Uterus (tissue), 2 donors: Measurements from ENCODE around the gene CYP4F2.

Experiments used
- CTCF ChIP-seq, 4 experiments: fragments of 200-600 bp in 2 of 4; fragments of 450-650 bp in 2 of 4; sonication (generic) in 2 of 4; IDR thresholded peaks; one replicate each; pipeline ENCODE4 v1.5.1; 2016 to 2019; ENCODE audit warnings: antibody characterized with exemption in 4 of 4, mild to moderate bottlenecking in 2 of 4, moderate library complexity in 1 of 4
- POLR2A ChIP-seq, 2 donors: fragments of 450-650 bp; IDR thresholded peaks; one replicate each; pipeline ENCODE4 v1.6.1; 2016; ENCODE audit warnings: antibody characterized with exemption in 2 of 2, mild to moderate bottlenecking in 1 of 2, moderate library complexity in 1 of 2

DNA sequence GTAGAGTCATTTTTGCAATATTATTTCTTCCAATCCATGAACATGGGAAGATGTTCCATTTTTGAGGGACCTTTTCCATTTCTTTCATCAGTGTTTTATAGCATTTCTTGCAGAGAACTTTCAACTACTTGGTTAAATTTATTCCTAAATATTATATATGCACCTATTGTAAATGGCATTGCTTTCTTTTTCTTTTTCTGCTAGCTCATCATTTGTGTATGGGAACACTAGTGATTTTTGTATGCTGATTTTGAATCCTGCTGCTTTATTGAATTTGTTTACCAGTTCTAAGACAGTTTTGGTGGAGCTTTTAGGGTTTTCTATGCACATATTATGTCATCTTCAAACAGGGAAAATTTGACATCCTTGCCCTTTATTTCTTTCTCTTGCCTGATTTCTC, 7.2 kb upstream of the CYP4F2 start:
- TF ChIP-seq POLR2A (IDR thresholded peaks at IDR 0.05) = no peak
- no peak for TF ChIP-seq CTCF (IDR thresholded peaks at IDR 0.05)
